ACC112 (cell line): Measurements from ENCODE around the gene SS18L1.

ENCODE experiments used
- H2AFZ ChIP-seq: fragments of 200-600 bp; sonication (generic); one replicate; pipeline ENCODE4 v1.6.0; 2017; ENCODE audit warnings: antibody characterized with exemption, low read length; ENCODE audit not compliant: unreplicated experiment
- H3K27ac ChIP-seq: fragments of 200-600 bp; sonication (generic); 2 replicates; pipeline ENCODE4 v1.5.1; 2014; ENCODE audit warnings: low read depth, mild to moderate bottlenecking, antibody characterized with exemption, low read length, moderate library complexity
- H3K27me3 ChIP-seq: fragments of 200-600 bp; sonication (generic); 2 replicates; pipeline ENCODE4 v1.6.1; 2014; ENCODE audit warnings: mild to moderate bottlenecking, antibody characterized with exemption, low read length, moderate library complexity, mixed read lengths; ENCODE audit not compliant: insufficient read depth
- H3K36me3 ChIP-seq: fragments of 200-600 bp; sonication (generic); 2 replicates; pipeline ENCODE4 v1.6.1; 2016; ENCODE audit warnings: mild to moderate bottlenecking, antibody characterized with exemption, low read length, moderate library complexity, mixed read lengths; ENCODE audit not compliant: insufficient read depth
- H3K4me1 ChIP-seq: fragments of 200-600 bp; sonication (generic); one replicate; pipeline ENCODE4 v1.6.1; 2016; ENCODE audit warnings: low read length, mixed read lengths; ENCODE audit not compliant: insufficient read depth, unreplicated experiment, control insufficient read depth
- H3K4me3 ChIP-seq: fragments of 200-600 bp; sonication (generic); 2 replicates; pipeline ENCODE4 v1.5.1; 2014; ENCODE audit warnings: mild to moderate bottlenecking, low read depth, low read length
- H3K79me2 ChIP-seq: fragments of 200-600 bp; sonication (generic); one replicate; pipeline ENCODE4 v1.6.0; 2016; ENCODE audit warnings: low read length; ENCODE audit not compliant: control insufficient read depth, unreplicated experiment, insufficient read depth

SS18L1 gene

GRCh38 chr20:62183426-62184142 is 40.0 kb downstream of the SS18L1 start:
- peak overlapping the region; percentile 91 for H2AFZ ChIP-seq
- peak overlapping the region; percentile 88 for H3K4me3 ChIP-seq
- H3K79me2 ChIP-seq = peaks cover 51% of the 10 kb centered on the region
- peaks cover 5% of the 10 kb centered on the region; the same call in 1 of the 2 replicates for H3K36me3 ChIP-seq
- peak overlapping the region; percentile 67 for H3K27ac ChIP-seq
- peaks cover 19% of the 10 kb centered on the region for H3K4me1 ChIP-seq
- no peaks in the 10 kb centered on the region for H3K27me3 ChIP-seq

- no peak overlapping the region for H3K27ac ChIP-seq
- peaks cover 19% of the 10 kb centered on the region for H3K4me1 ChIP-seq
- H2AFZ ChIP-seq = no peak overlapping the region
- no peak overlapping the region for H3K4me3 ChIP-seq
- H3K27me3 ChIP-seq = no peaks in the 10 kb centered on the region
- H3K79me2 ChIP-seq = peaks cover 68% of the 10 kb centered on the region
- H3K36me3 ChIP-seq = peaks cover 2% of the 10 kb centered on the region; the same call in 1 of the 2 replicates
Observed at GRCh38 chr20:62186096-62186426, 42.5 kb downstream of the SS18L1 start.

- Histone ChIP-seq H3K27me3 (no peaks in the 10 kb centered on the region), H3K36me3 (no peaks in the 10 kb centered on the region), H3K27ac (peak overlapping the region; percentile 11), H3K4me1 (peaks cover 10% of the 10 kb centered on the region), H2AFZ (no peak overlapping the region), H3K79me2 (peaks cover 76% of the 10 kb centered on the region), H3K4me3 (no peak overlapping the region)
Observed at GRCh38 chr20:62186887-62187866, 43.6 kb downstream of the SS18L1 start.

GRCh38 chr20:62190639-62191411 is 47.3 kb downstream of the SS18L1 start:
- Histone ChIP-seq H3K36me3 (no peaks in the 10 kb centered on the region; the same call in 1 of the 2 replicates), H2AFZ (no peak overlapping the region), H3K4me1 (peaks cover 10% of the 10 kb centered on the region), H3K4me3 (no peak overlapping the region), H3K27me3 (no peaks in the 10 kb centered on the region), H3K27ac (no peak overlapping the region), H3K79me2 (peaks cover 56% of the 10 kb centered on the region)

DNA sequence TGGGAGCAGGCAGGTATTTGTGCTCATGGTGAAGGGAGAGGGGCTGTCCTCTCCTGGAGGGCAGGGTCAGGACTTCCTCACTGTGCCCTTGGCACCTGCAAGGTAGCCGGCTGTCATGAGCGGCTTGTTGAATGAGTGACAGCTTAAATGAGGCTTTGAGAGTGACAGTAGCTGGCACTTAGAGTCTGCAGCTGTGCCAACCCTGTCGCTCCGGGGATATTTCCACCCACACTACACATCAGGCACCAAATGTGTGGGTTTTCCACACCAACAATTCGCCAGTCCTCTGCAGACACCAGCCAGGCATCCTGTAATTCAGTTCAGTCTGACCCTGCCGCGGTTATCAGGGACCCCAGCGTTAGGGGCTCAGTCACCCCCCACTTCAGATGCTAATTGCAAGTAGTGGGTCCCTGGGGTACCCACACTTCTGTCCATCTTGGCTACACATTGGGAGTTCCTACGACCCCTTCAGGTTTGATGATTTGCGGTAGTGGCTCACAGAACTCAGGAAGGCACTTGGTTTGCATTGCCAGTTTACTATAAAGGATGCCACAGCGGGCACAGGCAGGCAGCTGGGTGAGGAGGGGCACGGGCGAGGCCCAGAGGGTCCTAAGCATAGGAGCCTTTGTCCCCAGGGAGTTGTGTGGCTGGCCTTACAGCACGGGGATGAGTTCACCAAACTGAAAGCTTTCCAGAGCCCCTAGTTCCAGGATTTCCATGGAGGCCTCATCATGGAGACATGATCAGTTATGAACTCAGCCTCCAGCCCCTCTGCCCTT is 48.4 kb downstream of the SS18L1 start:
- H3K4me1 ChIP-seq = peaks cover 7% of the 10 kb centered on the region
- H3K4me3 ChIP-seq = no peak overlapping the region
- no peaks in the 10 kb centered on the region for H3K27me3 ChIP-seq
- peaks cover 46% of the 10 kb centered on the region for H3K79me2 ChIP-seq
- no peaks in the 10 kb centered on the region; the same call in 1 of the 2 replicates for H3K36me3 ChIP-seq
- H3K27ac ChIP-seq = no peak overlapping the region
- no peak overlapping the region for H2AFZ ChIP-seq

DNA sequence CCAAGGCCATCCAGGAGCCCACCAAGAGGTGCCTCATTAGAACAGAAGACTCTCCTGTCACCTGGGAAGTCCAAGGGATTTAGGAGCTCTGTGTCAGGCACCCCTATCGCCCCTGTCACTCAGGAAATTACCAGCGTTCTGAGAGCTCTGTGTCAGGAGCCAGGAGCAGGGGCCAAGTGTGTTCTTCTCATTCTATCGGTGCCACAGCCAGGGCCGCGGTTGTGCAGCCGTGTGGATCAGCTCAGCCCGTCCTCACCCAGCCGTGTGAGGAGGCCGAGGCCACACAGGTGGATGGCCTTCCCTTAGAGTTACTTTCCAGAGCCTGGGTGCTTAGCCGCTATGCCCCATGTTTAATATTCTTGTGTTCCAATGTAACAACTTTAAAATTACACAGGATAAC is 49.1 kb downstream of the SS18L1 start:
- Histone ChIP-seq H3K79me2 (peaks cover 40% of the 10 kb centered on the region), H3K27me3 (no peaks in the 10 kb centered on the region), H3K4me3 (no peak overlapping the region), H3K4me1 (peaks cover under 1% of the 10 kb centered on the region), H3K27ac (no peak overlapping the region), H2AFZ (no peak overlapping the region), H3K36me3 (no peaks in the 10 kb centered on the region; the same call in 1 of the 2 replicates)

DNA sequence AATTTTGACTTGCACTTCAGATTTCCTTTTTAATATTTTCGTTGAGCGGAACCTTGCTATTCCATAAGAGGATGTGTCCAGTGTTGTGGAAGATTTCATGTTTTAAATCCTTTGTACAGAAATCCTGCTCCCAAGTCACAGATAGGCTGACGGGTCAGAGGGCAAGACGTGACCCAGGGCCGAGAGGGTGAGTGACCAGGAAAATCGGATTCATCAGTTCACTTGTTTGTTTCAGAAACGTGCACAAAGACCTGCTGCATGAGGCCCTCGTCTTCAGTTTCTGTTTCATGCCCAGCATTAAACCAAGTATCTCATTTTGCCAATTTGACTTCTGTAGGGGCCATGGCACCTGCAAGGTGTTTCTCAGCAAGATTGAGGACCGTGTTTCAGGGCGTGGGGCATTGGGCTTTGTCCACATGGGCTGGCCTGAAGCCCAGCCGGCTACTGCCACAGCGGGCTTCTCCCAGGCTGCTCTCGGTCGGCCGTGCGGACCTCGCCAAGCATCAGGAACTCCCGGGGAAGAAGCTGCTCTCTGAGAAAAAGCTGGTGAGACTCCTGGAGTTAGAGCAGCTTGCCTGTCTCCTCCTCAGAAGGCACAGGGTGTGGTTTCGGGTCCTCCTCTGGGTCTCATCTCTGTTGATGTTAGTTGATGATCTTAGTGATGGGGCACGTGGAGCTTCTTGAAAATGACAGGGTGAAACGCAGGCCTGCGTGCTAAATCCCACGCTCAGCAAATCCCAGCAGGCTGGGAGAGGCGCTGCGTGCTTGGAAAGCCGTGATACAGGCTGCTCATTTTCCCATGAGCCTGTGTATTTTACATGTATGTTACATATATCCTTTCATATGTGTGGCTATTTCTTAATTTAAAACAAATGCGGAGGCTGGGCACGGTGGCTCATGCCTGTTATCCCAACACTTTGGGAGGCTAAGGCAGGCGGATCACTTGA is 49.8 kb downstream of the SS18L1 start:
- Histone ChIP-seq H3K4me3 (no peak overlapping the region), H2AFZ (no peak overlapping the region), H3K4me1 (no peaks in the 10 kb centered on the region), H3K27ac (no peak overlapping the region), H3K79me2 (peaks cover 34% of the 10 kb centered on the region), H3K27me3 (no peaks in the 10 kb centered on the region), H3K36me3 (peaks cover 5% of the 10 kb centered on the region; the same call in 1 of the 2 replicates)

DNA sequence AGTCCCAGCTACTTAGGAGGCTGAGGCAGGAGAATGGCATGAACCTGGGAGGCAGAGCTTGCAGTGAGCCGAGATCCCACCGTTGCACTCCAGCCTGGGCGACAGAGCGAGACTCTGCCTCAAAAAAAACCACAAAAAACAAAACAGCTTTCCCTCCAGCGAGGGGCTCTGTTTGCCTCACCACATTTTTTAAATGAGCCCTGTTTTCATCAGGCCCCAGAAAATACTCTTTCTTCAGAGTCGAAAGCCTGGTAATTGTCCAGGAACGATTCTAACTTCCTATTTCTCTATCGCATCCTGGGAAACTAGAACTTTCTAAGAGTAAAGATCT is 51.5 kb downstream of the SS18L1 start:
- no peak overlapping the region for H3K4me3 ChIP-seq
- peaks cover 22% of the 10 kb centered on the region for H3K79me2 ChIP-seq
- H3K27me3 ChIP-seq = no peaks in the 10 kb centered on the region
- peaks cover 9% of the 10 kb centered on the region; the same call in 1 of the 2 replicates for H3K36me3 ChIP-seq
- H2AFZ ChIP-seq = no peak overlapping the region
- no peak overlapping the region for H3K27ac ChIP-seq
- H3K4me1 ChIP-seq = no peaks in the 10 kb centered on the region

GRCh38 chr20:62195736-62196135 is 52.2 kb downstream of the SS18L1 start:
- Histone ChIP-seq H3K79me2 (peaks cover 17% of the 10 kb centered on the region), H3K4me3 (no peak overlapping the region), H2AFZ (no peak overlapping the region), H3K27ac (no peak overlapping the region), H3K4me1 (no peaks in the 10 kb centered on the region), H3K27me3 (no peaks in the 10 kb centered on the region), H3K36me3 (peaks cover 15% of the 10 kb centered on the region; the same call in 1 of the 2 replicates)
